ENCODE data around the gene RASSF7.
"Not testable (repeated sequence)": the region's sequence is repeated elsewhere in the genome, so short reads cannot be mapped to it uniquely, and the experiment has no call there.

RASSF7 gene, protein sequence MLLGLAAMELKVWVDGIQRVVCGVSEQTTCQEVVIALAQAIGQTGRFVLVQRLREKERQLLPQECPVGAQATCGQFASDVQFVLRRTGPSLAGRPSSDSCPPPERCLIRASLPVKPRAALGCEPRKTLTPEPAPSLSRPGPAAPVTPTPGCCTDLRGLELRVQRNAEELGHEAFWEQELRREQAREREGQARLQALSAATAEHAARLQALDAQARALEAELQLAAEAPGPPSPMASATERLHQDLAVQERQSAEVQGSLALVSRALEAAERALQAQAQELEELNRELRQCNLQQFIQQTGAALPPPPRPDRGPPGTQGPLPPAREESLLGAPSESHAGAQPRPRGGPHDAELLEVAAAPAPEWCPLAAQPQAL

DNA sequence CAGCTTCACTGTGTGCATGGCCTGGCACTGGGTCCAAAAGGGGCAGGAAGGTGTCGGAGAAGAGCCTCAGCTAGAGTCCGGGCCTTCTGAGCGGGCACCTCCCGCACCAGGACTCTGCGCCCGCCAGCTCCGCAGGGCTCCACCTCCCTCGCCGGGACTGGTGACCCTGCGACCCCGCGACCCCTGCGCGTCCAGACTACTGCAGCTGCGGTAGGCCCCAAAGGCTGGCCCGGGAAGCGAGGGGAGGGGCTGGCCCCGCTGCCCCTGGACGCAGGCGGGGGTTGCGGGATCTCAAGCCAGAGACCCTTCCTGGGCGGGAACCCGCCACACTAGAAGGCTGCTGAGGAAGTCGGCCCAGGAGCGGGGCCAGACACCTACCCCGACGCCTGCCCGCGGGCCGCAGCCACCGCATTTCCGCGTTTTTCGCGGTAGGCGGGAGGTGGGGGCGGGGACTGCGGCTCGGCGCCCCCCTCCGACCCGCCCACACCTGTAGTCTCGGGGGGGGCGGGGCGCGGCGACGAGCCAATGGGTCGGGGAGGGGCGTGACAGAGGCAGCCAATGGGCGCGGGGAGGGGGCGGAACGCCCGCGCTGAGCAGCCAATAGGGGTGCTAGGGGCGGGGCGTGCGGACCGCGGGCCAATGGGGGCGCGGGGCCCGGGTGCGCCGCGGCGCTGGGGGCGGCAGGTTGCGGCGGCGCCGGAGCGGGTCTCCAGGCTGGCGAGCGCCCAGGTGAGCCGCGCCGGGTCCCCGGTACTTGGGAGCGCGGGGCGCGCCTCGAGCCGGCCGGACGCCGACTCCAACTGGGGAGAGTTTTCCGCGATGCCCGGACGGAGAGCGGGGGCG is at the start of gene RASSF7, which contains the start of gene LMNTD2:
TSS of gene RASSF7 (plus strand) at position 666 of the 843 bp plus-strand sequence. CDS start 799 bp downstream, outside the sequence.
TSS of gene LMNTD2 (minus strand) at position 434 of the 843 bp plus-strand sequence. CDS start at position 412, 22 bp downstream.
- TF ChIP-seq, protein P1, sequence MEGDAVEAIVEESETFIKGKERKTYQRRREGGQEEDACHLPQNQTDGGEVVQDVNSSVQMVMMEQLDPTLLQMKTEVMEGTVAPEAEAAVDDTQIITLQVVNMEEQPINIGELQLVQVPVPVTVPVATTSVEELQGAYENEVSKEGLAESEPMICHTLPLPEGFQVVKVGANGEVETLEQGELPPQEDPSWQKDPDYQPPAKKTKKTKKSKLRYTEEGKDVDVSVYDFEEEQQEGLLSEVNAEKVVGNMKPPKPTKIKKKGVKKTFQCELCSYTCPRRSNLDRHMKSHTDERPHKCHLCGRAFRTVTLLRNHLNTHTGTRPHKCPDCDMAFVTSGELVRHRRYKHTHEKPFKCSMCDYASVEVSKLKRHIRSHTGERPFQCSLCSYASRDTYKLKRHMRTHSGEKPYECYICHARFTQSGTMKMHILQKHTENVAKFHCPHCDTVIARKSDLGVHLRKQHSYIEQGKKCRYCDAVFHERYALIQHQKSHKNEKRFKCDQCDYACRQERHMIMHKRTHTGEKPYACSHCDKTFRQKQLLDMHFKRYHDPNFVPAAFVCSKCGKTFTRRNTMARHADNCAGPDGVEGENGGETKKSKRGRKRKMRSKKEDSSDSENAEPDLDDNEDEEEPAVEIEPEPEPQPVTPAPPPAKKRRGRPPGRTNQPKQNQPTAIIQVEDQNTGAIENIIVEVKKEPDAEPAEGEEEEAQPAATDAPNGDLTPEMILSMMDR (IDR thresholded peaks at IDR 0.05; ENCODE audit: low read depth, low read length), result no peak

GRCh38 chr11:512761-513595 is 47.8 kb upstream of the RASSF7 start:
- DNase-seq (ENCODE audit: extremely low read depth, low read depth), result no peak

More for the DNA sequence above, at the start of gene RASSF7, which contains the start of gene LMNTD2:
- peak; percentile 46 for DNase-seq (ENCODE audit: extremely low read depth, low read depth)

DNA sequence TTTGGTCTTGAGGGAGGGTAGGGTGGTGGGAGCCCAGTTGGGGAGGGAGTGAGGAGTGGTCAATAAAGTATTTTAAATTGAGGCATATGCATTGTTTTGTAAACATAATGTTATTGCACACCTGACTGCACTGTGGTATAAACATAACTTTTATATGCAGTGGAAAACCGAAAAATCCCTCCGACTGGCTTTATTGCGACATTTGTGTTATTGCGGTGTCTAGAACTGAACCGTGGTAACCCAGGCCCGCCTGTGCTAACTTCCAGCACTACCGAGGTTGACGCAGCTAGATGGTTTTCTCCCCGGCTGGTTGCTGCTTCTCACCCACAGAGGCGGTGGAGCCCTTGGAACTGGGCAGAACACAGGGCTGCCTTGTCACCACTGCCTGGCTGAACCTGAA is 46.2 kb upstream of the RASSF7 start:
- no peak for DNase-seq (ENCODE audit: extremely low read depth, low read depth)
- TF ChIP-seq, protein P1 (IDR thresholded peaks at IDR 0.05; ENCODE audit: low read depth, low read length), result no peak

More at GRCh38 chr11:512761-513595, 47.8 kb upstream of the RASSF7 start:
- TF ChIP-seq, protein P1 (IDR thresholded peaks at IDR 0.05; ENCODE audit: low read depth, low read length), result no peak

- DNase-seq (ENCODE audit: extremely low read depth, low read depth), result no peak
- TF ChIP-seq, protein P1 (IDR thresholded peaks at IDR 0.05; ENCODE audit: low read depth, low read length), result no peak
Observed at GRCh38 chr11:515131-515530, 45.6 kb upstream of the RASSF7 start.

- no peak for DNase-seq (ENCODE audit: extremely low read depth, low read depth)
- TF ChIP-seq, protein P1 (IDR thresholded peaks at IDR 0.05; ENCODE audit: low read depth, low read length), result no peak
Observed at GRCh38 chr11:516400-516799, 44.4 kb upstream of the RASSF7 start.

DNA sequence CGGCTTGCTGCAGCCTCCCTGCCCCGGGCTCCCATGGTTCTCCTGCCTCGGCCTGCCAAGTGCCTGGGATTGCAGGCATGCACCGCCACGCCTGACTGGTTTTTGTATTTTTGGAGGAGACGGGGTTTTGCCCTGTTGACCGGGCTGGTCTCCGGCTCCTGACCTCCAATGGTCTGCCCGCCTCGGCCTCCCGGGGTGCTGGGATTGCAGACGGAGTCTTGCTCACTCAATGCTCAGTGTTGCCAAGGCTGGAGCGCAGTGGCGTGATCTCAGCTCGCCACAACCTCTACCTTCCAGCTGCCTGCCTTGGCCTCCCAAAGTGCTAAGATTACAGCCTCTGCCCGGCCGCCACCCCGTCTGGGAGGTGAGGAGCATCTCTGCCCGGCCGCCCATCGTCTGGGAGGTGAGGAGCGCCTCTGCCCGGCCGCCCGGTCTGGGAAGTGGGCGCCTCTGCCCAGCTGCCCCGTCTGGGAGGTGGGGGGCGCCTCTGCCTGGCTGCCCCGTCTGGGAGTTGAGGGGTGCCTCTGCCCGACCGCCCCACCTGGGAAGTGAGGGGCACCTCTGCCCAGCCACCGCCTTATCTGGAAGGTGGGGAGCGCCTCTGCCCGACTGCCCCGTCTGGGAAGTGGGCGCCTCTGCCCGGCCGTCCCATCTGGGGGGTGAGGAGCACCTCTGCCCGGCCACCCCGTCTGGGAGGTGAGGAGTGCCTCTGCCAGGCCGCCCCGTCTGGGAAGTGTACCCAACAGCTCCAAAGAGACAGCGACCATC is 43.7 kb upstream of the RASSF7 start:
- DNase-seq (ENCODE audit: extremely low read depth, low read depth), result not testable (repeated sequence)

Data from AG09319 (cell line).